GM12874 (cell line): ENCODE measurements around the gene SLC12A1.

Experiments
- TF ChIP-seq, protein P1 (sequence below): IDR thresholded peaks from 2 replicates; pipeline ENCODE4 v1.5.1; 2011; ENCODE audit warnings: low read depth, mild to moderate bottlenecking, control low read depth, low read length, moderate library complexity; ENCODE audit not compliant: insufficient read depth

The SLC12A1 gene

DNA sequence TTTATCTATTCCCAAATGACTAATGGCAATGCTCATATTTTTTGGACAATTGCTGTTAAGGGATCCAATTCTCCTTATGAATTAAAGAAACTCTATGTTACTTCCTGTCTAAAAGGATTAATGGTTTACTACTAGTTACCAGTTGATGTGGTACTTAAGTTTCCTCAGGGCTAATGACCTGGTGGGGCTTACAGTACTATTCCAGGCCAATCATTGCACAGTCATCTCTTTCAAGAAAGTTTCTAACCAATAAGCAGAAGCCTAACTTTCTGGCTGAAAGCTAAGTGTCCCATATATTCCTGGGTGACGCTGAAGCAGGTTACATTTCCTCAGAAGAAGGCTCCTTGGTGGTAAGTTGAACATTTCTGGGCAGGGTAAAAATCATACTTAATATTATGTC lies at the start of gene SLC12A1:
Gene SLC12A1 (plus strand): TSS at position 322 of the 400 bp plus-strand sequence. CDS start 1,418 bp downstream, outside the sequence.
- TF ChIP-seq, protein P1, sequence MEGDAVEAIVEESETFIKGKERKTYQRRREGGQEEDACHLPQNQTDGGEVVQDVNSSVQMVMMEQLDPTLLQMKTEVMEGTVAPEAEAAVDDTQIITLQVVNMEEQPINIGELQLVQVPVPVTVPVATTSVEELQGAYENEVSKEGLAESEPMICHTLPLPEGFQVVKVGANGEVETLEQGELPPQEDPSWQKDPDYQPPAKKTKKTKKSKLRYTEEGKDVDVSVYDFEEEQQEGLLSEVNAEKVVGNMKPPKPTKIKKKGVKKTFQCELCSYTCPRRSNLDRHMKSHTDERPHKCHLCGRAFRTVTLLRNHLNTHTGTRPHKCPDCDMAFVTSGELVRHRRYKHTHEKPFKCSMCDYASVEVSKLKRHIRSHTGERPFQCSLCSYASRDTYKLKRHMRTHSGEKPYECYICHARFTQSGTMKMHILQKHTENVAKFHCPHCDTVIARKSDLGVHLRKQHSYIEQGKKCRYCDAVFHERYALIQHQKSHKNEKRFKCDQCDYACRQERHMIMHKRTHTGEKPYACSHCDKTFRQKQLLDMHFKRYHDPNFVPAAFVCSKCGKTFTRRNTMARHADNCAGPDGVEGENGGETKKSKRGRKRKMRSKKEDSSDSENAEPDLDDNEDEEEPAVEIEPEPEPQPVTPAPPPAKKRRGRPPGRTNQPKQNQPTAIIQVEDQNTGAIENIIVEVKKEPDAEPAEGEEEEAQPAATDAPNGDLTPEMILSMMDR, result no peak

DNA sequence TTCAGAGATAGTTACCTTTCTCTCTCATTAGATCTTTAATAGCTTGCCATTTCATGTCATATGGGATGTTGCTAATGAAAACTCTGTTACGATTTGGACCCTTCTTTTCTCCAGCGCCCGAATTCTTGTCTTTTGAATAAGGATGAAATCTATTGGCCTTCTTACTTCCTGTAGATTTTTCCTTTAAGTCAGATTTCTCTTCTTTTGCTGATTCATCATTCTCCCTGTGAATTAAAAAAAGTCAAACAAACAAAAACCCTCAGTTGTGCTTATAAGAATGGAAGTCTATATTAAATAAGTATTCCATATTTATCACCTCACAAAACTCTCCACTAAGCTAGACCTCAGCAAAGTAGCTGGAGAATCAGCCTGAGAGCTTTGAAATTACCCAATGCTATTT lies 37.5 kb upstream of the SLC12A1 start:
- TF ChIP-seq, protein P1, result no peak

DNA sequence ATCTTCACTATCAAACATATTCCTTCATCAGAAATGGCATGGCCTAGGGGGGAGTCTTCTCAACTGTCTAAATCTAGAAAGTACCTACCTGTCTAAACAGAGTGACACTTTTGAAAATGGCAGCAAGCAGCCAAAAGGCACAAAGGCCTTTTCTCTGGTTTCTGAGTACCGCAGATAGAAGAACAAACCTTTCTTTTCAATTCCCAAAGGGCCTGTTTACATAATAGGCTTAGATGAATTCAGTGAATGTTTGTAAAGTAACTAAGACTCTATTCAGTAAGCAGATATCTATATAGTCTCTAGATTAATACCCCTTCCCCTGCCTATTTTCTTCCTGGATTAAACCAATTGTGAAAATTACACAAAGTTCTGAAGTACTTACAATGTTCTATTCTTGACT lies 35.1 kb upstream of the SLC12A1 start:
- TF ChIP-seq, protein P1, result no peak

DNA sequence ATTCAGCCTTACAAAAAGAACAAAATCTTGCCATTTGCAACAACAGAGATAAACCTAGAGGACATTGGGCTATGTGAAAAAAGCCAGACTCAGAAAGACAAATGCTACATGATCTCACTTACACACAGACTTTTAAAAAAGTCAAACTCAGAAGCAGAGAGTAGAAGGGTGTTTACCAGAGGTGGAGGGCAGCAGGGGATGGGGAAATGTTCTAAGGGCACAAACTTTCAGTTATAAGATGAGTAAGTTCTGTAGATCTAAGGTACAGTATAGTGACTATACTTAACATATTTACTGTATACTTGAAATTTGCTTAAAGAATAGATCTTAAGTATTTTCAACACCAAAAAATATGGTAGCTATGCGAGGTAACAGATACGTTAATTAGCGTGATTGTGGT lies 31.0 kb upstream of the SLC12A1 start:
- TF ChIP-seq, protein P1, result no peak

DNA sequence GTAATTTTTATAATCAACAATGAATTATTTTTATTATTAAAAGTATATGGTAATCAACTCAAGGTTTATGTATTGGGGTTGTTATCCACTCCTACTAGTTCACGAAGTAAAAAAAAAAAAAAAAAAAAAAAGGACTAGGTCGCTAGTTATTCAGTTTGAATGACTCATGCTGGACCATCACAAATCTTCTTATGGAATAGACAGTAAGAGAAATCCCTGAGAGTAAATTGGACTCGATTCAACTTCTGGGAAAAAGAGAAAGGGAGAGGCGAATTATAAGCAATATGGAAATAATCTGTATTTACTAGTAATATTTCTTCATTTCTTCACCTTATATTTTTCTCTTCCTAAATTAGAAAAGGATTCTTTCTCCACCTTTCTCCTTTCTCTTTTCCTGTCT lies 30.0 kb upstream of the SLC12A1 start:
- TF ChIP-seq, protein P1, result no peak

DNA sequence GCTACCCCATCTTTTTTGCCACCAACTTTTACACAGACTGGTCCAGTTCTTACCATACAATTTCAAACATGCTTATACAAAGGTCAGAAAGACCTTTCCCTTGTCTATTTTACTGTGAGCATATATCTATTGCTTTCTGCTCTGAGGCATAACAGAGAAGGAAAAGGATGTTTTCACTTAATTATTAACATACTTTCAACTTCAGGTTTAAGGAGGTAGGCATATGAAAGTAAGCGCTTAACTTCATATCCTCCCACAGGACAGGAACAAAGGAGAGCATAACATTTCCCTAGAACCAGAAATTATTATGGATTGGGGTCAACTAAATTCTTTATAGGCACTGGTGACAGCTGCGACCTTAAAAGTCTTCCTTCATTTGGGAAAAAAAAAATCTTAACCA lies 29.1 kb upstream of the SLC12A1 start:
- TF ChIP-seq, protein P1, result no peak

DNA sequence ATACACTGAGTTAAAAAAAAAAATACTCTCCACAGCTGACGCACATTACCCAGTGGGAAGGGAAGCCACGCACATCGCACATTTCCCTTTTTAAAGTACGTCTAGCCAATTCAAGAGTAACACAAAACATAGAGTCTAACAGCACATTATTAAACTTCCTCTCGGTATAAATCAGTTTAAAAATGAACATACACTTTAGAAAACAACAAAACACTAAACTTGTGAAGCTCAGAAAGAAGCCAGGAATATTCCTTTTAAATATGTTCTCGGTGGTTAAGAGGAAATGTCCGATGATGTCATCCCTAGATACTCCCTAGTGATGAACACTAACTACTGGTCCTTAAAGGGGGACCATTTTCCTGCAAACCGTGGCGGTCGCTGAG lies 28.7 kb upstream of the SLC12A1 start:
- TF ChIP-seq, protein P1, result no peak
